KMS-11 (cell line): ENCODE results near the gene IL36G.

Experiments used
- H2AFZ ChIP-seq: fragments of 200-600 bp; sonication (generic); 2 replicates; pipeline ENCODE4 v1.6.1; 2016; ENCODE audit warnings: antibody characterized with exemption, mixed run types, low read depth
- H3K27ac ChIP-seq: fragments of 200-600 bp; sonication (generic); 2 replicates; pipeline ENCODE4 v1.6.1; 2016; ENCODE audit warnings: mild to moderate bottlenecking, mixed run types
- H3K27me3 ChIP-seq: fragments of 200-600 bp; sonication (generic); 2 replicates; pipeline ENCODE4 v1.6.1; 2017; ENCODE audit warnings: mild to moderate bottlenecking, low read depth, mixed run types, moderate library complexity; ENCODE audit not compliant: insufficient read depth
- H3K36me3 ChIP-seq: fragments of 200-600 bp; sonication (generic); 2 replicates; pipeline ENCODE4 v1.6.1; 2017; ENCODE audit warnings: mild to moderate bottlenecking, mixed run types; ENCODE audit not compliant: insufficient read depth
- H3K4me1 ChIP-seq: fragments of 200-600 bp; sonication (generic); 2 replicates; pipeline ENCODE4 v1.6.1; 2016; ENCODE audit warnings: mild to moderate bottlenecking, low read depth, mixed run types; ENCODE audit not compliant: poor library complexity, severe bottlenecking
- H3K4me2 ChIP-seq: fragments of 200-600 bp; sonication (generic); 2 replicates; pipeline ENCODE4 v1.7.0; 2016; ENCODE audit warnings: mild to moderate bottlenecking, mixed run types
- H3K4me3 ChIP-seq: fragments of 200-600 bp; sonication (generic); IDR thresholded peaks from 2 replicates; pipeline ENCODE4 v1.6.1; 2017; ENCODE audit warnings: low read depth, low read length, mixed read lengths; ENCODE audit not compliant: insufficient read depth
- H3K79me2 ChIP-seq: fragments of 200-600 bp; sonication (generic); 2 replicates; pipeline ENCODE4 v1.6.1; 2016; ENCODE audit warnings: low read depth, mixed run types; ENCODE audit not compliant: insufficient read depth
- H3K9ac ChIP-seq: fragments of 200-600 bp; sonication (generic); 2 replicates; pipeline ENCODE4 v1.6.1; 2016; ENCODE audit warnings: mild to moderate bottlenecking, mixed run types
- H4K20me1 ChIP-seq: fragments of 200-600 bp; sonication (generic); 2 replicates; pipeline ENCODE4 v1.6.1; 2016; ENCODE audit warnings: mild to moderate bottlenecking, mixed run types; ENCODE audit not compliant: insufficient read depth
- CTCF ChIP-seq: fragments of 200-600 bp; sonication (generic); conservative IDR thresholded peaks from 2 replicates; pipeline ENCODE4 v1.6.1; 2017; ENCODE audit warnings: low read depth, mild to moderate bottlenecking, antibody characterized with exemption, low read length, moderate library complexity, mixed read lengths

Gene IL36G

DNA sequence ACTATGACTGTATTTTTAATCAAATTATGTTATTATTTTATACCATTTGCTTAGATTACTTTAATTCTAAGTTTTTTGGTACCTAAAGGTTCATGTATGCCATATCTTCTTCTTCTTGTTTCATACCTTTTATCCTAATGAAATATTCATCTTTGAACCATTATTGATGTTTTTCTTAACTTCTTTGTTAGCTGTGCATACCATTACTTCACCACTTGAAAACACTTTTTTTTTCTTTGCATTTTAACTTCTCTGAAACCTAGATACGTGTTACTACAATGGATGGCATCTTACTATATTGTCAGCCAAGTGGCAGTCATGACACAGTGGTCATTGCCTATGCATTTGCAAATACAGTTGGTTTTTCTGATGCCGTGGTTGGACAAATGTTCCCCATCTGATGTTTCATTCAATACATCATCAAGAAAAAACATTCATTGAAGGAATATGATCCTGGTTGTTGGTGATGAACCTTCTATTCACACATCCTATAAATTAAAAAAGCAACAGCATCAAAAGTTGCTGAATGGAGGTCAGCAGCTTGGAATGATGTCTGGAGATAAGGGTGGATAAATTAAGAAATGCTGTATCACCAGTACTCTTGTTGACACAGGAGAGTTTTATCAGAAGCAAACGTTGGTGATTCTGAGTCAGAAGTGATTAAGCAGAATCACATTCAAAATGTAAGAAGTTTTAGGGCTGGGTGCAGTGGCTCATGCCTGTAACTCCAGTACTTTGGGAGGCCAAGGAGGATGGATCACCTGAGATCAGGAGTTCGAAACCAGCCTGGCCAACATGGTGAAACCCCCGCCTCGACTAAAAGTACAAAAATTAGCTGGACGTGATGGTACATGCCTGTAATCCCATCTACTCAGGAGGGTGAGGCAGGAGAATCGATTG is 34.9 kb downstream of the IL36G start:
- TF ChIP-seq CTCF: no peak
- Histone ChIP-seq H3K4me1 (peaks cover 15% of the 10 kb centered on the region), H4K20me1 (no peaks in the 10 kb centered on the region), H3K9ac (no peak overlapping the region), H3K27me3 (no peaks in the 10 kb centered on the region), H3K4me3 (no peak overlapping the region), H3K36me3 (no peaks in the 10 kb centered on the region), H2AFZ (no peak overlapping the region), H3K4me2 (no peak overlapping the region), H3K79me2 (no peaks in the 10 kb centered on the region), H3K27ac (no peak overlapping the region)

- no peak overlapping the region for H3K27ac ChIP-seq
- no peak overlapping the region for H3K9ac ChIP-seq
- H3K4me1 ChIP-seq: peaks cover 15% of the 10 kb centered on the region
- H2AFZ ChIP-seq: no peak overlapping the region
- no peak overlapping the region for H3K4me2 ChIP-seq
- no peaks in the 10 kb centered on the region for H3K27me3 ChIP-seq
- no peaks in the 10 kb centered on the region for H3K36me3 ChIP-seq
- no peaks in the 10 kb centered on the region for H4K20me1 ChIP-seq
- no peak for TF ChIP-seq CTCF
- H3K79me2 ChIP-seq: no peaks in the 10 kb centered on the region
- H3K4me3 ChIP-seq: no peak overlapping the region
Measured at GRCh38 chr2:113013336-113013661, 35.5 kb downstream of the IL36G start.

GRCh38 chr2:113014067-113014466 is 36.3 kb downstream of the IL36G start:
- H3K9ac ChIP-seq: no peak overlapping the region
- H4K20me1 ChIP-seq: no peaks in the 10 kb centered on the region
- H3K4me3 ChIP-seq: no peak overlapping the region
- no peak overlapping the region for H3K27ac ChIP-seq
- no peaks in the 10 kb centered on the region for H3K36me3 ChIP-seq
- H3K4me1 ChIP-seq: peaks cover 15% of the 10 kb centered on the region
- H3K27me3 ChIP-seq: no peaks in the 10 kb centered on the region
- no peak for TF ChIP-seq CTCF
- no peak overlapping the region for H2AFZ ChIP-seq
- H3K4me2 ChIP-seq: no peak overlapping the region
- H3K79me2 ChIP-seq: no peaks in the 10 kb centered on the region

DNA sequence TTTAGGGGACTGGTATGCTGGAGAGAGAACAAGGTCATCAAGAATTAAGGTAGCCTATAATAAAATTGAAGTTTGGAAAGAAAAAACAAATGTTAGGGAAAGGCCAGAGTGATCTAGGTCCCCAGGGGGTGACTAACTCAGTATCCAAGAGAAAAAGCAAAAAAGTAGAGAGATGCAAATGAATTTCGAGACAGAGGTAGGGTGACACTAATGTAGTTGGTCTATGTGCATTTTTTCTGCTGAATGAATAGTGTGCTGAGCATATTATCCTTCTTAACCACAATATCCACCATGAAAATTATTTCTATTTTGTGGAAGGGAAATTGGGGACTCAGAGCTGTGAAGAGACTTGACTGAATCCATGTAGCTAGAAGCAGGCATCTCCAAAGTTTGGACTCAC is 37.2 kb downstream of the IL36G start:
- no peaks in the 10 kb centered on the region for H4K20me1 ChIP-seq
- H3K27me3 ChIP-seq: no peaks in the 10 kb centered on the region
- no peak overlapping the region for H3K4me3 ChIP-seq
- H2AFZ ChIP-seq: no peak overlapping the region
- no peak for TF ChIP-seq CTCF
- no peak overlapping the region for H3K4me2 ChIP-seq
- H3K27ac ChIP-seq: no peak overlapping the region
- peaks cover 5% of the 10 kb centered on the region for H3K4me1 ChIP-seq
- H3K79me2 ChIP-seq: no peaks in the 10 kb centered on the region
- H3K36me3 ChIP-seq: no peaks in the 10 kb centered on the region
- H3K9ac ChIP-seq: no peak overlapping the region
